Measurements from ENCODE around the gene NEK5. TPM values are rescaled to one million over a fixed set of nuclear protein-coding genes. Genes with fewer than 3 reads are reported as not detected.
"Not testable (repeated sequence)": the region's sequence is repeated elsewhere in the genome, so short reads cannot be mapped to it uniquely, and the experiment has no call there.

The NEK5 gene
- total RNA-seq, 2 donors from 2014 or later = 0.33 to 0.78 TPM

- Histone ChIP-seq H3K4me3 (no peak overlapping the region), H3K27me3 (no peaks in the 10 kb centered on the region), H3K36me3 (replicated peaks in 1 of 2; ENCODE audit: insufficient read depth in 1 of 2, low read depth in 2 of 2) (no peaks in the 10 kb centered on the region), H3K4me1 (no peaks in the 10 kb centered on the region), H3K27ac (no peak overlapping the region), H3K9me3 (no peaks in the 10 kb centered on the region)
- no peak for ATAC-seq
- intact Hi-C loops (cut with DNase I) = no loop called here
- DNase-seq = no peak
- no peak for TF ChIP-seq CTCF (IDR thresholded peaks at IDR 0.05)
- TF ChIP-seq POLR2A (IDR thresholded peaks at IDR 0.05) = no peak
- 91 to 93% methylated on average over 3 of the region's 3 CpGs for WGBS, 2 donors
These were observed 81.4 kb downstream of the NEK5 start for GRCh38 chr13:52047463-52047862.

GRCh38 chr13:52043675-52044074 lies 85.2 kb downstream of the NEK5 start:
- DNase-seq (no peak), ATAC-seq (no peak)
- Histone ChIP-seq H3K27me3 (no peaks in the 10 kb centered on the region), H3K36me3 (replicated peaks in 1 of 2; ENCODE audit: insufficient read depth in 1 of 2, low read depth in 2 of 2) (no peaks in the 10 kb centered on the region), H3K4me1 (no peaks in the 10 kb centered on the region), H3K9me3 (no peaks in the 10 kb centered on the region), H3K27ac (no peak overlapping the region), H3K4me3 (no peak overlapping the region)
- TF ChIP-seq POLR2A (IDR thresholded peaks at IDR 0.05) (no peak), CTCF (IDR thresholded peaks at IDR 0.05) (no peak)
- intact Hi-C loops (cut with DNase I) = no loop called here
- 84 to 97% methylated on average over 3 of the region's 3 CpGs for WGBS, 2 donors

- no peak overlapping the region for H3K4me3 ChIP-seq
- peaks cover 8% of the 10 kb centered on the region for H3K4me1 ChIP-seq
- no peak for TF ChIP-seq POLR2A (IDR thresholded peaks at IDR 0.05)
- WGBS, 2 donors = 73 to 79% methylated on average over 1 of the region's 1 CpG
- no peaks in the 10 kb centered on the region for H3K27me3 ChIP-seq
- no peaks in the 10 kb centered on the region for H3K36me3 ChIP-seq (replicated peaks in 1 of 2; ENCODE audit: insufficient read depth in 1 of 2, low read depth in 2 of 2)
- no peak for DNase-seq
- no peak overlapping the region for H3K27ac ChIP-seq
- no peaks in the 10 kb centered on the region for H3K9me3 ChIP-seq
- ATAC-seq = no peak
- intact Hi-C loops (cut with DNase I) = no loop called here
These were observed 92.8 kb downstream of the NEK5 start for GRCh38 chr13:52036037-52036436.

GRCh38 chr13:52034616-52035226 lies 94.2 kb downstream of the NEK5 start:
- intact Hi-C loops (cut with DNase I) = no loop called here
- peaks cover 9% of the 10 kb centered on the region for H3K4me1 ChIP-seq
- no peak overlapping the region for H3K4me3 ChIP-seq
- H3K27ac ChIP-seq = no peak overlapping the region
- H3K36me3 ChIP-seq (replicated peaks in 1 of 2; ENCODE audit: insufficient read depth in 1 of 2, low read depth in 2 of 2) = no peaks in the 10 kb centered on the region
- H3K9me3 ChIP-seq = no peaks in the 10 kb centered on the region
- no peaks in the 10 kb centered on the region for H3K27me3 ChIP-seq
- no peak for ATAC-seq
- 78 to 83% methylated on average over 5 of the region's 5 CpGs for WGBS, 2 donors
- no peak for TF ChIP-seq CTCF (IDR thresholded peaks at IDR 0.05)
- TF ChIP-seq POLR2A (IDR thresholded peaks at IDR 0.05) = no peak
- no peak for DNase-seq

GRCh38 chr13:52033039-52033438 lies 95.8 kb downstream of the NEK5 start:
- no peak for TF ChIP-seq CTCF (IDR thresholded peaks at IDR 0.05)
- no peak for TF ChIP-seq POLR2A (IDR thresholded peaks at IDR 0.05)
- Histone ChIP-seq H3K27ac (no peak overlapping the region), H3K9me3 (no peaks in the 10 kb centered on the region), H3K4me3 (no peak overlapping the region), H3K36me3 (replicated peaks in 1 of 2; ENCODE audit: insufficient read depth in 1 of 2, low read depth in 2 of 2) (peaks cover 0 to 3% of the 10 kb centered on the region in 2 donors), H3K4me1 (peaks cover 15% of the 10 kb centered on the region), H3K27me3 (no peaks in the 10 kb centered on the region)
- DNase-seq (no peak), ATAC-seq (no peak)
- intact Hi-C loops (cut with DNase I) = no loop called here
- WGBS, 2 donors = 91 to 95% methylated on average over 2 of the region's 2 CpGs

GRCh38 chr13:52030401-52030800 lies 98.5 kb downstream of the NEK5 start:
- H3K36me3 ChIP-seq (replicated peaks in 1 of 2; ENCODE audit: insufficient read depth in 1 of 2, low read depth in 2 of 2); DNase-seq; intact Hi-C loops (cut with DNase I); ATAC-seq; H3K4me3 ChIP-seq; H3K9me3 ChIP-seq; H3K27me3 ChIP-seq; H3K27ac ChIP-seq: not testable (repeated sequence)
- 95 to 100% methylated on average over 6 of the region's 6 CpGs for WGBS, 2 donors
- peaks cover 25% of the 10 kb centered on the region for H3K4me1 ChIP-seq

Data from body of pancreas (tissue), 4 donors.